ENCODE results near the gene CBS. TPM values are rescaled to one million over a fixed set of nuclear protein-coding genes. Genes with fewer than 3 reads are reported as not detected.

CBS gene
- polyA plus RNA-seq, 1 experiment, result 109 TPM

GRCh38 chr21:43020771-43021170 is 54.9 kb downstream of the CBS start:
- POLR2A ChIA-PET, result no interaction called here

DNA sequence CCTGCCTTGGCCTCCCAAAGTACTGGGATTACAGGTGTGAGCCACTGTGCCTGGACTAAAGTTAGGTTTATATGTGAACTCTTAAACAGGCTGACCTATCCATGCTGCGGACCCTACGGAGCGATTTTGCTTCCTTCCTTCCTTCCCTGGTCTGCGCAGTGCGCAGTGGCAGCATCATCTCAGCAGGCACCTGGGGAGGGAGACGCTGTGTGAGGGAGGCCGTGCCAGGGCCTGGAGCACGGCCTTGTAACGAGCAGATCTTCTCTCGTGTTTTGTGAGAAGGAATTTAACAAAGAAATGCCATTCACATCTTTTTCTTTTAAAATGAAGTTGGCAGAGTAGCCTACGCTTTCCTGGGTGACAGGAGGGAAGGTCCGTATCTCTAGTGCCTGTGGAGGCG is 55.5 kb downstream of the CBS start:
- POLR2A ChIA-PET, result no interaction called here
- Histone ChIP-seq H3K36me3 (ENCODE audit: control insufficient read depth, insufficient read depth, low read length) (peaks cover 19% of the 10 kb centered on the region), H3K4me3 (ENCODE audit: low read depth, low read length) (no peak overlapping the region), H3K27me3 (ENCODE audit: control insufficient read depth, insufficient read depth, low read length) (no peaks in the 10 kb centered on the region)
- TF ChIP-seq CTCF (IDR thresholded peaks at IDR 0.05; ENCODE audit: insufficient read depth, low read depth, low read length), result no peak
- DNase-seq (ENCODE audit: low read depth), result no peak
- CTCF ChIA-PET, result no interaction called here

More at GRCh38 chr21:43020771-43021170, 54.9 kb downstream of the CBS start:
- DNase-seq (ENCODE audit: low read depth), result no peak
- no peak for TF ChIP-seq CTCF (IDR thresholded peaks at IDR 0.05; ENCODE audit: insufficient read depth, low read depth, low read length)
- Histone ChIP-seq H3K4me3 (ENCODE audit: low read depth, low read length) (no peak overlapping the region), H3K36me3 (ENCODE audit: control insufficient read depth, insufficient read depth, low read length) (peaks cover 19% of the 10 kb centered on the region), H3K27me3 (ENCODE audit: control insufficient read depth, insufficient read depth, low read length) (no peaks in the 10 kb centered on the region)
- CTCF ChIA-PET, result no interaction called here

DNA sequence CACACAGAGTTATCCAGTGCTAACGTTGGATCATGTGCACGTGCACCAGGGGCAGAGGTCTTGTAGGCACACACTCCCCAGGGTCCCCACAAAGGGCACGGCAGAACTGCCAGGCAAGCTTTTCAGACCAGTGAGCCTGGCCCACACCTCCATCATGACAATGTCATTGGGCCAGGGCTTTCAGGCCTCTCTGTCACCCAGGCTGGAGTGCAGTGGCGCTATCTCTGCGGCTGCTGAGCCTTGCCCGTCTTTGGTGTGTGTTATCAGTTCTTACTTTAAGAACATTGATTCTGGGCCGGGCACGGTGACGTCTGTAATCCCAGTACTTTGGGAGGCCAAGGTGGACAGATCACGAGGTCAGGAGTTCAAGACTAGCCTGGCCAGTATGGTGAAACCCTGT is 57.1 kb downstream of the CBS start:
- Histone ChIP-seq H3K4me3 (ENCODE audit: low read depth, low read length) (no peak overlapping the region), H3K36me3 (ENCODE audit: control insufficient read depth, insufficient read depth, low read length) (peaks cover 19% of the 10 kb centered on the region), H3K27me3 (ENCODE audit: control insufficient read depth, insufficient read depth, low read length) (no peaks in the 10 kb centered on the region)
- no peak for TF ChIP-seq CTCF (IDR thresholded peaks at IDR 0.05; ENCODE audit: insufficient read depth, low read depth, low read length)
- ChIA-PET CTCF (no interaction called here), POLR2A (no interaction called here)
- DNase-seq (ENCODE audit: low read depth), result no peak

DNA sequence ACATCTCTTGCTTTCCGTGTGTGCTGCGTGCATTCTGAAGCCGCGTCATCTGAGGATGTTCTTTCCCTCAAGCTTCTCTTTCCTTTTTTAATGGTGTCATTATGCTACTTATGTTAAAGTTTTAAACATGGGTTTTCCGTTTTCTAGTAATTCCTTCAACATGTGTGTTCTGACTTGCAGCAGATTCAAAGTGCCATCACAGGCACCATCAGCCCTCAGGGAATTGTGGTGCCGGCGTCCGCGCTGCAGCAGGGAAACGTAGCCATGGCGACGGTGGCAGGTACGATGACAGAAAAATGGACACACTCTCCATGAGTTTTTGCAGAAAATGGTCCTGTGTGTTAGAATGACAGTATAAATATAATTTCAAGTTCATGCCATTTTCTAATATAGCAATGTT is 58.9 kb downstream of the CBS start:
- peaks cover 13% of the 10 kb centered on the region for H3K36me3 ChIP-seq (ENCODE audit: control insufficient read depth, insufficient read depth, low read length)

GRCh38 chr21:43015906-43016540 is 59.6 kb downstream of the CBS start:
- ChIA-PET CTCF (no interaction called here), POLR2A (no interaction called here)
- H3K4me3 ChIP-seq (ENCODE audit: low read depth, low read length), result no peak overlapping the region
- no peak for TF ChIP-seq CTCF (IDR thresholded peaks at IDR 0.05; ENCODE audit: insufficient read depth, low read depth, low read length)
- H3K27me3 ChIP-seq (ENCODE audit: control insufficient read depth, insufficient read depth, low read length), result no peaks in the 10 kb centered on the region
- peaks cover 15% of the 10 kb centered on the region for H3K36me3 ChIP-seq (ENCODE audit: control insufficient read depth, insufficient read depth, low read length)
- no peak for DNase-seq (ENCODE audit: low read depth)

More for the DNA sequence above, 58.9 kb downstream of the CBS start:
- CTCF ChIA-PET, result no interaction called here
- Histone ChIP-seq H3K27me3 (ENCODE audit: control insufficient read depth, insufficient read depth, low read length) (no peaks in the 10 kb centered on the region), H3K4me3 (ENCODE audit: low read depth, low read length) (no peak overlapping the region)
- DNase-seq (ENCODE audit: low read depth), result no peak
- POLR2A ChIA-PET, result no interaction called here
- no peak for TF ChIP-seq CTCF (IDR thresholded peaks at IDR 0.05; ENCODE audit: insufficient read depth, low read depth, low read length)

Data from BJ (cell line).